Kidney glomerular epithelial cell (primary cell): Measurements from ENCODE around the gene CD53.

ENCODE experiments used
- DNase-seq: peaks from one replicate; lab custom pipeline; 2025; lab: John Stamatoyannopoulos, UW

Gene CD53

DNA sequence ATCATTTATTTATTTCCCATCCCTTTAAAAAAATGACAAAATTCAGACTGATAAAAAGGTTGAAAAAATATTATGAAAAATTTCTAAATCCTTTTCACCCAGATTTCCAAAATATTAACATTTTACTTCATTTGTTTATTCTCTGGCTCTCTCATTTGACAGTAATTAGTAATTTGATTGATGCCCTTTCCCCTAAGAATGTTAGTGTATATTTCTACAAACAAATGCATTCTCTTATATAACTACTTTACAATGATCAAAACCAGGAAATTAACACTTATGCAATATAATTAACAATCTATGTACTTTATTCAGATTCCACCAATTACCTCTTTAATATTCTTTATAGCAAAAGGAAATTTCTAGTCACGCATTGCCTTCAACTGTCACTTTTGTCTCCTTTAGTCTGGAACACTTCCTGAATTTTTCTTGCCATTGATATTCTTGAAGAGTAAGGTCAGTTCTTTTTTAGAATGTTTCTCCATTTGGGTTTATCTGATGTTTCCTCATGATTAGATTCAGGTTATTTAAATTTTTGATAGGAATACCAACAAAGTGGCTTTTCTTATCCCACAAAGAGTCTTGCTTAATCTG lies 3.9 kb downstream of the CD53 start:
- no peak for DNase-seq

- DNase-seq, result no peak
Observed at GRCh38 chr1:110877364-110877763, 4.4 kb downstream of the CD53 start.

- DNase-seq, result no peak
Observed at GRCh38 chr1:110877776-110878175, 4.8 kb downstream of the CD53 start.

- DNase-seq, result no peak
Observed at GRCh38 chr1:110878591-110878990, 5.6 kb downstream of the CD53 start.

DNA sequence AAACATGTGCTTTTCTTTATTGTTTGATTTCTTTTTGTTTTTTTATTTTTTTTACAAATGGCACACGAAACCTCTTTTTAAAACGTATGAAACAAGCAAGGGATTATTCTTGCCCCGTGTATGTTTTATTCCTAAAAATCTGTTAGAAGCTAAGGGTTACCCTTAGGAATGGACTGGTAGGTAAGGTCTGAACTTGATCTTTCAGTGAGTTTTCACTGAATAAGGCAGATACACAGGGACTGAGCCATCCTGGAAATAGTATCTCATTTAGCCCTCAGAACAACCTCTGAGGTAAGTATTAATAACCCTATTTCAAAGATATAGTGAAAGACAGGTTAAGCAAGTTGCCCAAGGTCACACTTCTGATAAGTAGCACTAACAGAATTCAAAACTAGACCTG lies 6.0 kb downstream of the CD53 start:
- no peak for DNase-seq

DNA sequence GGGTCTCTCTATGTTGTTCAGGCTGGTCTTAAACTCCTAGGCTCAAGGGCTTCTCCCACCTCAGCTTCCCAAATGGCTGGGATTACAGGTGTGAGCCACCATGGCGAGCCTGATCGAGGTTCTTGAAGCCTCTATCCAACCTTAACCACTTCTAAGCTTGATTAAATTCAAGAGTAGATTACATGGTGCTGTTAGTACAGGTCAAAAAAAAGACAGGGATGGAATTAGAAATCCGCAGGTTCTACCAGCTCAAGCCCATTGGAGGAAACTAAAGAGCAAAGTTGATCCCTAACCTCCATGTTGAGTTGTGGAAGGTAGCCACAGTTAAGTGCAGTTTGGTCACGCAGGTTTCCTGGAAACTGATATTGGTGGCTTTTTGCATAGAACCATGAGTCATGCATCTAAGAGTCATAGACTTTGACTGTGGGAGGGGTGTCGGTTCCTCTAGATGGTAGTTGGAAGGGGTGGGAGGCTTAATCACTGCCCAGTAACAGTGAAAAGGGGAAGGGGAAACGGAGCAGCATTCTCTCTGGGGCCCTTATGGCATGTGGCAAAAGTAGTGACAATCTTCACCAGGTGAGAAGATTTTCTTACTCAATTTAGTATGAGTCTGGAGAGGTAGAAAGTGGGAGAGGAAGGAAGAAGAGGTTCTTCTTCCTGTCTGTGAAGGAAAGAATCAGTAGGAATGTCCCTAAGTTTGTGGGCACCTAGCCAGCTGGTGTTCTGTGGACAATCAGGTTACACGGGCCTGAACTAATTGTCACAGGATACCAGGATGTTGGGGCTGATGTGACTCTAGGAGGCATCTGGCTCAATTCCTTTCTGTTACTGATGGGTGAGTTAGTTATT lies 7.0 kb downstream of the CD53 start:
- DNase-seq, result no peak

- no peak for DNase-seq
Observed at GRCh38 chr1:110880708-110881374, 7.9 kb downstream of the CD53 start.

- no peak for DNase-seq
Observed at GRCh38 chr1:110888049-110888448, 15.1 kb downstream of the CD53 start.

DNA sequence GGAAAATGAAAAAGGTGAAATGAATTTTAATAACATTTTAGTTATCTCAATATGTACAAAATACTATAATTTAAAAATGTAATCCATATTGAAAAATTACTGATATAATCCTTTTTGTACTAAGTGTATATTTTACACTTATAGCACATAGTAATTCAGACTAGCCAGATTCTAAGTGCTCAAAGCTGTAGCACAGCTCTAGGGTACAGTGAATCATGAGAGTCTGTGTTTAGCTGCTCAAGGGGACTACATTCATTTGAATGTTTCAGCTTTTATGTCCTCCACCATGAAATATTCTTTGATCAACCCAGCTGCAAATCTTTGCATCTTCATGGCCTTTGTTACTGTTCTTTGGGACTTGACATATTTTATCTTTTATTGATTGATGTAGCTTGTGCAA lies 15.7 kb downstream of the CD53 start:
- DNase-seq, result no peak

DNA sequence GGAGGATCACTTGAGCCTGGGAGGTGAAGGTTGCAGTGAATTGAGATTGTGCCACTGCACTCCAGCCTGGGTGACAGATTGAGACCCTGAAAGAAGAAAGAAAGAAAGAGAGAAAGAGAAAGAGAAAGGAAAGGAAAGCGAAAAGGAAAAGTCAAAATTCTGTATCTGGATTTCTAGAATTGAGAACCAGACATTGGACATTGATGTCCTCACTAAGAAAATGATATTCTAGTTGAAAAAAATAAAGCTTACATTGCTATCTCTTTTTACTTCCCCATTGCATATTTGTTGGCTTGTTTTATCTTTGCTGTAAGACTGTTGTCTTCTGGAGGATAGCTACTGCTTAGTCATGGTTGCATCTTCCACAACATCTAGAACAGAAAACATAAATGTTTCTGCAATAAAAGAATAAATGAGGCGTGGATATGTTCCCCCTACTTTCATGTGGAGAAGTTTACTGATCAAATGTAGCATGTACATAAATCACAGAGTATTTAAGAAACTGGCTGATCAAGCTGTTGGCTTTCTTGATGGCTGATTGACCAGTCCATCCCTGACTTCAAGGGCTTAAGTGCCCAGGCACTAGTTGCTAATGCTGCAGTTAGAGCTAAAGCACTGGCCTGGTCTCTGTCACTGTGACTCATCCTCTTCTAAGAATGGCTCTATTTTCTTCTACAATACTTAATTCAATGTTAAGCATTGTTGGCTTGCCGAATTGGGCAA lies 17.7 kb downstream of the CD53 start:
- DNase-seq, result no peak

DNA sequence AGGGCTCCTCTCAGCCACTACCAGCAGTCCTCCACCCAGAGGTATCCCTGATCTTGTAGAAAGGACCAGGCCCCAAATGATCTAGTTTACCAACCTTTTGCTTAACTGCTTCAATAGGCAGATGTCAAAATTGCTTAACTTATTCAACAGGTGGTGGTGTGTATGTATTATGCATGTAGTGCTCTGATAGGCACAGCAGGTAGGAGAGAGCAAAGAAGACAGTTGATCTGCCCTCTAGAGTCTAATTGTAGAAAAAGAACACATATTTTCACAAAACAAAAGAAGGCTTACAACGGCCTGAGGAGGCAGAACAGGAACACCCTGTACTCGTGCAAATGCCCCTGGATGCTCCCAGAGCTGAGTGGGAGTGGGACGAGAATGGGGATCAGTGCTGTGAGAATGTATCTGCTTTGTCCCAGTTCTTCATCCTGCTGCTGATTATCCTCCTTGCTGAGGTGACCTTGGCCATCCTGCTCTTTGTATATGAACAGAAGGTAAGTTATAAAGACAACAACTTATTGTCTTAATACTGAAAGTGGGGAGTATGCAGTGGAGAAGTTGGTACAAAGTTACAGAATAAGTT lies 21.1 kb downstream of the CD53 start:
- DNase-seq, result no peak

- DNase-seq, result no peak
Observed at GRCh38 chr1:110896090-110896489, 23.1 kb downstream of the CD53 start.

DNA sequence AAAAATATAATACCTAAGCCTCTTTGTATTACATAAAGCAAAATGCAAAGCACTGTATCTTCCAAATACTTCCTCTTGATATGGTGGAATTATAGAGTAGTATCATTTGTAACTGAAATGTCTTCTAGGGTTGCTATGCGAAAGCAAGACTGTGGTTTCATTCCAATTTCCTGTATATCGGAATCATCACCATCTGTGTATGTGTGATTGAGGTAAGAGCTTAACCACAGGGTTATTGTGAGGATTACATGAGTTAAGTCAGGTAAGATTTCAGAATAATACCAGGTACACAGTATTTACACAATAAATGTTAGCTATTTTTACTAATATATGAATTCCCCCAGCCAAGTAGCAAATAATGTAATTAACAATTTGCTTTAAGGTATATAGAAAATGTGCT lies 24.7 kb downstream of the CD53 start:
- DNase-seq, result no peak

- no peak for DNase-seq
Observed at GRCh38 chr1:110898734-110899457, 25.9 kb downstream of the CD53 start.

GRCh38 chr1:110899458-110899843 lies 26.5 kb downstream of the CD53 start:
- DNase-seq, result no peak

DNA sequence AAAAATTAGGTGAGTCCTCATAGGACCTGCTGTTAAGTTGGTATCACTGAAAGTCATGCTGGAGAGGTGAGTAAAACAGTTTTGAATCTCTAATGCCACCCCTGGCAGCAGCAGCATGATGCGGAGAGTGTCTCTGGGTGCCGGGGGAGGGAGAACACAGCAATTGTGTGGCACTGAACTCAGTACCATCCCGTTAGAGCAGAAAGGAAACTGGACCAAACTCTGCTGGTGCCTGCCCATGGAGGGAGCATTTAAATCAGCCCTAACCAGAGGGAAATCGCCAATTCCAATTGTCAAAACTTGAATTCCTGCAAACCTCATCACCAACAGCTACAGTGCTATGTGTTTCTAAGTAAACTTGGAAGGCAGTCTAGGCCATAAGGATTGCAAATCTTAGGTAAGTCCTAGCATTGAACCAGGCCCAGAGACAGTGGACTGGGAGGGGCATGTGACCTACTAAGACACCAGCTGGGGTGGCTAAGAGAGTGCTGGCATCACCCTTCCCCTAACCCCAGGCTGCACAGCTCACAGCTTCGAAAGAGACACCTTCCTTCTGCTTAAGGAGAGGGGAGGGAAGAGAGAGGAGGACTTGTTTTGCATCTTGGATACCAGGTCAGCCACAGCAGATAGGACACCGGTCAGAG lies 30.0 kb downstream of the CD53 start:
- DNase-seq, result no peak

GRCh38 chr1:110903853-110904500 lies 31.0 kb downstream of the CD53 start:
- DNase-seq, result no peak

GRCh38 chr1:110912784-110913183 lies 39.8 kb downstream of the CD53 start:
- DNase-seq, result no peak

GRCh38 chr1:110914676-110915075 lies 41.7 kb downstream of the CD53 start:
- no peak for DNase-seq

DNA sequence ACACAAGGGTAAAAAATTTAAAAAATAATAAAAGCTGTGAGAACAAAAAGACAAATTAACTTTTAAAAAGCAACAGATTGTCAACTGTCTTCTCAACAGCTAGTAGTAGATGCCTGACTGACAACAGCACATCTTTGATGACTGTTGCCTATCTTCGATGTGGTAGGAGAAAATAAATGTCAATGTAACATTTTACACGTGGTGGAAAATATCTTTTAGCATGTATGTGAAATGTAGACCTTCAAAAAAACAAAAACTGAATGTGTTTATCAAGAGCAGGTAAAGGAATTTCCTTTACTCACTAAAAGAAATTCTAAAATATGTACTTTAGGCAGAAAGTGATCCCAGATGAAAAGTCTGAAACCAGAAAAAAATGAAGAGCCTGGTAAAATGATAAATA lies 42.9 kb downstream of the CD53 start:
- DNase-seq, result no peak

- DNase-seq, result no peak
Observed at GRCh38 chr1:110916274-110916668, 43.3 kb downstream of the CD53 start.
